ENCODE data around the gene CECR2.

Gene CECR2

GRCh38 chr22:17481424-17481823 is 112.2 kb downstream of the CECR2 start:
- Histone ChIP-seq H3K27ac (replicated peaks; ENCODE audit: low read length) (no peak overlapping the region), H4K91ac (ENCODE audit: low read depth, low read length, poor library complexity) (no peak overlapping the region), H3K9ac (ENCODE audit: low read depth, low read length, poor library complexity) (no peak overlapping the region), H2BK120ac (ENCODE audit: low read depth, low read length) (no peak overlapping the region), H2BK12ac (ENCODE audit: low read length) (no peak overlapping the region), H3K79me1 (ENCODE audit: low read depth, low read length) (peaks cover 3% of the 10 kb centered on the region), H4K8ac (ENCODE audit: low read depth, low read length) (no peak overlapping the region), H3K14ac (ENCODE audit: low read length) (no peak overlapping the region), H3K4me3 (ENCODE audit: low read length in 2 of 2) (no peak overlapping the region), H2AK5ac (ENCODE audit: low read depth, low read length) (no peak overlapping the region), H3K4me2 (ENCODE audit: insufficient read depth, low read length, poor library complexity, severe bottlenecking) (no peak overlapping the region), H2BK15ac (ENCODE audit: low read length) (no peak overlapping the region), H3K9me3 (replicated peaks in 1 of 2; ENCODE audit: control insufficient read depth in 2 of 2, insufficient read depth in 1 of 2, low read depth in 1 of 2, low read length in 2 of 2) (no peaks in the 10 kb centered on the region), H2BK5ac (ENCODE audit: low read length) (no peak overlapping the region), H3K36me3 (replicated peaks in 1 of 2; ENCODE audit: control insufficient read depth in 2 of 2, insufficient read depth in 2 of 2, low read length in 2 of 2) (peaks cover 11 to 83% of the 10 kb centered on the region in 2 donors), H3K4me1 (ENCODE audit: control insufficient read depth in 2 of 2, insufficient read depth in 1 of 2, low read depth in 1 of 2, low read length in 2 of 2) (peaks cover 0 to 10% of the 10 kb centered on the region in 2 donors), H3K27me3 (ENCODE audit: control insufficient read depth in 3 of 3, insufficient read depth in 3 of 3, low read depth in 1 of 3, low read length in 3 of 3) (no peaks in the 10 kb centered on the region), H3K4ac (ENCODE audit: low read length) (no peak overlapping the region), H3K18ac (ENCODE audit: low read length) (no peak overlapping the region), H3K23ac (ENCODE audit: low read depth, low read length, poor library complexity) (no peak overlapping the region), H2AFZ (ENCODE audit: low read length) (no peak overlapping the region)
- no peak for DNase-seq (ENCODE audit: low spot score)
- WGBS, 2 donors (ENCODE audit: extremely low coverage in 2 of 2, insufficient read length in 2 of 2, insufficient replicate concordance in 1 of 2): no CpG with 5 or more reads among the region's 5 CpGs

- no peak for DNase-seq (ENCODE audit: low spot score)
- WGBS, 2 donors (ENCODE audit: extremely low coverage in 2 of 2, insufficient read length in 2 of 2, insufficient replicate concordance in 1 of 2): no CpG with 5 or more reads among the region's 2 CpGs
- H2AK5ac ChIP-seq (ENCODE audit: low read depth, low read length): no peak overlapping the region
Observed at GRCh38 chr22:17483688-17484372, 114.6 kb downstream of the CECR2 start.

GRCh38 chr22:17484608-17485007 is 115.3 kb downstream of the CECR2 start:
- no peak overlapping the region for H3K27ac ChIP-seq (replicated peaks; ENCODE audit: low read length)
- H3K27me3 ChIP-seq (ENCODE audit: control insufficient read depth in 3 of 3, insufficient read depth in 3 of 3, low read depth in 1 of 3, low read length in 3 of 3): no peaks in the 10 kb centered on the region
- DNase-seq (ENCODE audit: low spot score): no peak

More at GRCh38 chr22:17483688-17484372, 114.6 kb downstream of the CECR2 start:
- H3K27ac ChIP-seq (replicated peaks; ENCODE audit: low read length): no peak overlapping the region
- no peak overlapping the region for H4K91ac ChIP-seq (ENCODE audit: low read depth, low read length, poor library complexity)
- H4K8ac ChIP-seq (ENCODE audit: low read depth, low read length): no peak overlapping the region
- no peaks in the 10 kb centered on the region for H3K4me1 ChIP-seq (ENCODE audit: control insufficient read depth in 2 of 2, insufficient read depth in 1 of 2, low read depth in 1 of 2, low read length in 2 of 2)
- H3K23ac ChIP-seq (ENCODE audit: low read depth, low read length, poor library complexity): no peak overlapping the region
- H3K27me3 ChIP-seq (ENCODE audit: control insufficient read depth in 3 of 3, insufficient read depth in 3 of 3, low read depth in 1 of 3, low read length in 3 of 3): no peaks in the 10 kb centered on the region
- no peak overlapping the region for H2BK15ac ChIP-seq (ENCODE audit: low read length)
- no peak overlapping the region for H3K4me3 ChIP-seq (ENCODE audit: low read length in 2 of 2)
- no peak overlapping the region for H2BK120ac ChIP-seq (ENCODE audit: low read depth, low read length)
- H3K4ac ChIP-seq (ENCODE audit: low read length): no peak overlapping the region
- peaks cover 3% of the 10 kb centered on the region for H3K79me1 ChIP-seq (ENCODE audit: low read depth, low read length)
- H2BK12ac ChIP-seq (ENCODE audit: low read length): no peak overlapping the region
- H3K9ac ChIP-seq (ENCODE audit: low read depth, low read length, poor library complexity): no peak overlapping the region
- peaks cover 0 to 2% of the 10 kb centered on the region in 2 donors for H3K9me3 ChIP-seq (replicated peaks in 1 of 2; ENCODE audit: control insufficient read depth in 2 of 2, insufficient read depth in 1 of 2, low read depth in 1 of 2, low read length in 2 of 2)
- no peak overlapping the region for H2BK5ac ChIP-seq (ENCODE audit: low read length)
- no peak overlapping the region for H3K4me2 ChIP-seq (ENCODE audit: insufficient read depth, low read length, poor library complexity, severe bottlenecking)
- no peak overlapping the region for H3K14ac ChIP-seq (ENCODE audit: low read length)
- no peak overlapping the region for H2AFZ ChIP-seq (ENCODE audit: low read length)
- H3K36me3 ChIP-seq (replicated peaks in 1 of 2; ENCODE audit: control insufficient read depth in 2 of 2, insufficient read depth in 2 of 2, low read length in 2 of 2): peaks cover 13 to 73% of the 10 kb centered on the region in 2 donors
- H3K18ac ChIP-seq (ENCODE audit: low read length): no peak overlapping the region

GRCh38 chr22:17486313-17486712 is 117.1 kb downstream of the CECR2 start:
- Histone ChIP-seq H3K9ac (ENCODE audit: low read depth, low read length, poor library complexity) (no peak overlapping the region), H3K4me3 (ENCODE audit: low read length in 2 of 2) (no peak overlapping the region), H3K4ac (ENCODE audit: low read length) (no peak overlapping the region), H3K79me1 (ENCODE audit: low read depth, low read length) (peaks cover 3% of the 10 kb centered on the region), H3K4me2 (ENCODE audit: insufficient read depth, low read length, poor library complexity, severe bottlenecking) (no peak overlapping the region), H3K27ac (replicated peaks; ENCODE audit: low read length) (no peak overlapping the region), H2BK12ac (ENCODE audit: low read length) (no peak overlapping the region), H2BK15ac (ENCODE audit: low read length) (no peak overlapping the region), H2AK5ac (ENCODE audit: low read depth, low read length) (no peak overlapping the region), H2BK120ac (ENCODE audit: low read depth, low read length) (no peak overlapping the region), H3K14ac (ENCODE audit: low read length) (no peak overlapping the region), H3K23ac (ENCODE audit: low read depth, low read length, poor library complexity) (no peak overlapping the region), H3K9me3 (replicated peaks in 1 of 2; ENCODE audit: control insufficient read depth in 2 of 2, insufficient read depth in 1 of 2, low read depth in 1 of 2, low read length in 2 of 2) (peaks cover 0 to 2% of the 10 kb centered on the region in 2 donors), H4K91ac (ENCODE audit: low read depth, low read length, poor library complexity) (no peak overlapping the region), H2AFZ (ENCODE audit: low read length) (no peak overlapping the region), H3K36me3 (replicated peaks in 1 of 2; ENCODE audit: control insufficient read depth in 2 of 2, insufficient read depth in 2 of 2, low read length in 2 of 2) (peaks cover 10 to 62% of the 10 kb centered on the region in 2 donors), H3K27me3 (ENCODE audit: control insufficient read depth in 3 of 3, insufficient read depth in 3 of 3, low read depth in 1 of 3, low read length in 3 of 3) (no peaks in the 10 kb centered on the region), H3K4me1 (ENCODE audit: control insufficient read depth in 2 of 2, insufficient read depth in 1 of 2, low read depth in 1 of 2, low read length in 2 of 2) (peaks cover 0 to 4% of the 10 kb centered on the region in 2 donors), H2BK5ac (ENCODE audit: low read length) (no peak overlapping the region), H4K8ac (ENCODE audit: low read depth, low read length) (no peak overlapping the region), H3K18ac (ENCODE audit: low read length) (no peak overlapping the region)
- DNase-seq (ENCODE audit: low spot score): no peak
- WGBS, 2 donors (ENCODE audit: extremely low coverage in 2 of 2, insufficient read length in 2 of 2, insufficient replicate concordance in 1 of 2): no CpG with 5 or more reads among the region's 10 CpGs

More at GRCh38 chr22:17484608-17485007, 115.3 kb downstream of the CECR2 start:
- no CpG with 5 or more reads among the region's 12 CpGs for WGBS, 2 donors (ENCODE audit: extremely low coverage in 2 of 2, insufficient read length in 2 of 2, insufficient replicate concordance in 1 of 2)
- Histone ChIP-seq H3K4me3 (ENCODE audit: low read length in 2 of 2) (no peak overlapping the region), H3K79me1 (ENCODE audit: low read depth, low read length) (peaks cover 3% of the 10 kb centered on the region), H3K9me3 (replicated peaks in 1 of 2; ENCODE audit: control insufficient read depth in 2 of 2, insufficient read depth in 1 of 2, low read depth in 1 of 2, low read length in 2 of 2) (peaks cover 0 to 2% of the 10 kb centered on the region in 2 donors), H2BK5ac (ENCODE audit: low read length) (no peak overlapping the region), H3K4me2 (ENCODE audit: insufficient read depth, low read length, poor library complexity, severe bottlenecking) (no peak overlapping the region), H3K9ac (ENCODE audit: low read depth, low read length, poor library complexity) (no peak overlapping the region), H2AFZ (ENCODE audit: low read length) (no peak overlapping the region), H4K91ac (ENCODE audit: low read depth, low read length, poor library complexity) (no peak overlapping the region), H3K23ac (ENCODE audit: low read depth, low read length, poor library complexity) (no peak overlapping the region), H3K36me3 (replicated peaks in 1 of 2; ENCODE audit: control insufficient read depth in 2 of 2, insufficient read depth in 2 of 2, low read length in 2 of 2) (peaks cover 13 to 72% of the 10 kb centered on the region in 2 donors), H2BK12ac (ENCODE audit: low read length) (no peak overlapping the region), H4K8ac (ENCODE audit: low read depth, low read length) (no peak overlapping the region), H3K14ac (ENCODE audit: low read length) (no peak overlapping the region), H2BK15ac (ENCODE audit: low read length) (no peak overlapping the region), H3K4ac (ENCODE audit: low read length) (no peak overlapping the region), H2AK5ac (ENCODE audit: low read depth, low read length) (no peak overlapping the region), H2BK120ac (ENCODE audit: low read depth, low read length) (no peak overlapping the region), H3K18ac (ENCODE audit: low read length) (no peak overlapping the region), H3K4me1 (ENCODE audit: control insufficient read depth in 2 of 2, insufficient read depth in 1 of 2, low read depth in 1 of 2, low read length in 2 of 2) (no peaks in the 10 kb centered on the region)
